ENCODE measurements around the gene CD99. TPM values are rescaled to one million over a fixed set of nuclear protein-coding genes. Genes with fewer than 3 reads are reported as not detected.

Gene CD99
- polyA plus RNA-seq, 1 of the 3 experiments (the other 2 are of a cell fraction) = 346 TPM

DNA sequence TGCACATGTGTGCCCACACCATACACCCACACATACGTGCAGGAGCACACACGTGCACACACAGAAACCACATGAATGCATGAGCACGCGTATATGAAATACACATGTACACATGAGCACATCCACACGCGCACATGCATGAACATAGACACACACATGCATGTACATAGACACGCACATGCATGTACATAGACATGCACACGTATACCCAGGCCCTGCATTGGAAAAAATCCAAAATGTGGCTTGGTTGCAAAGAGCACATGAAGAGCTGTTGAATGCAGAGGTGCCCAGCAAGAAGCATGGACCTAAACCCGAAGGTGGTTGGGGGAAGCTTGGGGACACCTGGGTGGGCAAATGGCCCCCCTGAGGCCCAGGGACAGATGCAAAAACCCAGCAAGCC is 18.5 kb downstream of the CD99 start:
- H3K9ac ChIP-seq = peak overlapping the region; percentile 67
- 0 out of 4 replicates have a peak overlapping the region, but pooled peaks of 1 of the 2 experiments have one; percentile 38 for H3K4me3 ChIP-seq (ENCODE audit: low read depth in 2 of 2, low read length in 1 of 2)
- peaks cover 33% of the 10 kb centered on the region for H4K20me1 ChIP-seq (ENCODE audit: insufficient read depth)

DNA sequence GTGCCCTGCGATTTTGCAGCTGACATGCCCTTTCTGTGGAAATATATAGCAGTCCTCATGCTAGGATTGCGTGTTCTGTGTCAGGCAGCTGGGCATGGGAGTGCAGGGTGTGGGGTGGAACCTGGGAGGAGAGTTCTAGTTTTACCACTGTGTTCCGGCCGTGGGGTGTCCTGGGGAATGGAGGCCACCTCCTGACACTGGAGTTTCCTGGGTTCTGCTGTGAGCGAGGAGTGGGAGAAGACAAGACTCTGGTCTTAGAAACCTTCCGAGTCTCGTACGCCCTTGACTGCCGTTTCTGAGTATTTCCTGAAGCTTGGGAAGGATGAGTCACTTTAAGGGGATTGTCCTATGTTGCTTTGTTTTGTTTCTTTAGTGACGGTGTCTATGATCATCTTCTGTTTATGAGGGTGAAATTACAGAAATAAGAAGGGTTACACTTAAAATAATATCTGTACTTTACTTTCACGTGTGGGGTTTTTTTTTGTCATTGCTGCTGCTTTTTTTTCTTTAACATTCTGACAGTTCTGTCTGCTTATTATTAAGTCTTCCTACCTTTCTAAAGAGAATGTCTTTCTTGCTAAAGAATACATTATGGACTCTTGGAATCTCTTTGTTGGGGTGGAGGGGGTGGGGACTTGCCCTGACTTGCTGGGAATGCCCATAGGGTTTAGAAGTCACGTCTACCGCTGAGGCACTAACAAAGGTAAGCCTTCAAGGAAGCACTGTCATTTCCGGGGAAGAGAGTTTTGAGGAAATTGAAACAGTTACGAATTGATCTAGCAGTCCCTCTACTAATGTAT is 19.1 kb downstream of the CD99 start:
- Histone ChIP-seq H3K79me2 (ENCODE audit: insufficient read depth) (peaks cover 69% of the 10 kb centered on the region), H3K9me3 (no peaks in the 10 kb centered on the region), H3K36me3 (replicated peaks in 1 of 2; ENCODE audit: control insufficient read depth in 1 of 2, insufficient read depth in 2 of 2, low read length in 1 of 2) (peaks cover 0 to 9% of the 10 kb centered on the region in 2 experiments), H3K9me2 (no peaks in the 10 kb centered on the region), H4K20me1 (ENCODE audit: insufficient read depth) (peaks cover 38% of the 10 kb centered on the region), H3K4me3 (ENCODE audit: low read depth in 2 of 2, low read length in 1 of 2) (peak overlapping the region in 1 of 2 experiments; percentile 38; a peak in 1 of 4 replicates), H3K9ac (peak overlapping the region; percentile 67), H3K27me3 (ENCODE audit: insufficient read depth) (peaks cover 5% of the 10 kb centered on the region; the same call in 1 of the 2 replicates), H3K27ac (ENCODE audit: low read depth in 2 of 2, low read length in 1 of 2) (peak overlapping the region in 1 of 2 experiments; percentile 89; a peak in 2 of 4 replicates), H2AFZ (ENCODE audit: low read depth) (no peak overlapping the region), H3K4me2 (peak overlapping the region; percentile 62), H3F3A (replicated peaks; ENCODE audit: insufficient read depth) (peaks cover 42% of the 10 kb centered on the region), H3K4me1 (ENCODE audit: control insufficient read depth in 1 of 2, insufficient read depth in 2 of 2, low read depth in 1 of 2, low read length in 1 of 2) (peaks cover 5 to 45% of the 10 kb centered on the region in 2 experiments; a peak in 3 of 4 replicates)
- TF ChIP-seq ZBTB33 (IDR thresholded peaks at IDR 0.05; ENCODE audit: borderline replicate concordance, low read depth) = no peak
- TF ChIP-seq FOSL2 (IDR thresholded peaks at IDR 0.05; ENCODE audit: borderline replicate concordance, low read depth) = peak; percentile 53; the same call in 1 of the 2 replicates
- TF ChIP-seq RFX5 (IDR thresholded peaks at IDR 0.05; ENCODE audit: low read length) = no peak
- peak; percentile 27 for TF ChIP-seq JUND (IDR thresholded peaks at IDR 0.05)
- CTCF ChIA-PET = no interaction called here
- 15% methylated on average over 15 of the region's 15 CpGs for WGBS (ENCODE audit: low lambda C conversion rate)
- DNase-seq = no peak
- POLR2A ChIA-PET = no interaction called here

More for the DNA sequence above, 18.5 kb downstream of the CD99 start:
- 77% methylated on average over 9 of the region's 9 CpGs for WGBS (ENCODE audit: low lambda C conversion rate)
- H3K79me2 ChIP-seq (ENCODE audit: insufficient read depth) = peaks cover 70% of the 10 kb centered on the region
- CTCF ChIA-PET = no interaction called here
- H3K27me3 ChIP-seq (ENCODE audit: insufficient read depth) = peaks cover 5% of the 10 kb centered on the region; the same call in 1 of the 2 replicates
- H3K4me1 ChIP-seq (ENCODE audit: control insufficient read depth in 1 of 2, insufficient read depth in 2 of 2, low read depth in 1 of 2, low read length in 1 of 2) = peaks cover 5 to 45% of the 10 kb centered on the region in 2 experiments; a peak in 3 of 4 replicates
- H3K36me3 ChIP-seq (replicated peaks in 1 of 2; ENCODE audit: control insufficient read depth in 1 of 2, insufficient read depth in 2 of 2, low read length in 1 of 2) = peaks cover 0 to 10% of the 10 kb centered on the region in 2 experiments
- no peaks in the 10 kb centered on the region for H3K9me2 ChIP-seq
- no peak for TF ChIP-seq MAX (IDR thresholded peaks at IDR 0.05; ENCODE audit: low read depth)
- no peak for TF ChIP-seq GATA2 (CRISPR knock-in tag; IDR thresholded peaks at IDR 0.05)
- no peak for TF ChIP-seq ELF1 (IDR thresholded peaks at IDR 0.05)
- TF ChIP-seq EP300 (IDR thresholded peaks at IDR 0.05; ENCODE audit: borderline replicate concordance in 1 of 2, low read depth in 1 of 2, low read length in 1 of 2) = no peak
- no peak for TF ChIP-seq CHD2 (IDR thresholded peaks at IDR 0.05; ENCODE audit: low read length, partially characterized antibody)
- no peak for TF ChIP-seq NRF1 (IDR thresholded peaks at IDR 0.05; ENCODE audit: low read depth, low read length)
- DNase-seq = no peak
- peaks cover 42% of the 10 kb centered on the region for H3F3A ChIP-seq (replicated peaks; ENCODE audit: insufficient read depth)
- POLR2A ChIA-PET = no interaction called here
- no peak overlapping the region for H2AFZ ChIP-seq (ENCODE audit: low read depth)
- H3K4me2 ChIP-seq = peak overlapping the region; percentile 62
- H3K27ac ChIP-seq (ENCODE audit: low read depth in 2 of 2, low read length in 1 of 2) = peak overlapping the region in 1 of 2 experiments; percentile 89; a peak in 2 of 4 replicates
- H3K9me3 ChIP-seq = no peaks in the 10 kb centered on the region
